Neural progenitor cell (in vitro differentiated cells): ENCODE results near the gene POLR2E.

ENCODE experiments used
- CTCF ChIP-seq: fragments of 200-600 bp; sonication (generic); IDR thresholded peaks from 2 replicates; pipeline ENCODE4 v1.5.1; 2017; ENCODE audit warnings: antibody characterized with exemption, mild to moderate bottlenecking
- EZH2 ChIP-seq: fragments of 200-600 bp; sonication (generic); IDR thresholded peaks from 2 replicates; pipeline ENCODE4 v1.6.1; 2017; ENCODE audit warnings: antibody characterized with exemption, mild to moderate bottlenecking, moderate library complexity
- EZH2phosphoT487 ChIP-seq: fragments of 200-600 bp; sonication (generic); IDR thresholded peaks from 2 replicates; pipeline ENCODE4 v1.6.1; 2017; ENCODE audit warnings: antibody characterized with exemption

- no peak for TF ChIP-seq CTCF
- TF ChIP-seq EZH2, result no peak
- no peak for TF ChIP-seq EZH2phosphoT487
Measured at GRCh38 chr19:1097810-1098176, 2.6 kb upstream of the POLR2E start.
